Measurements from ENCODE around the gene FGF6. TPM values are rescaled to one million over a fixed set of nuclear protein-coding genes. Genes with fewer than 3 reads are reported as not detected.

FGF6 gene
- total RNA-seq = not detected

- Mint-ChIP-seq H3K4me1 (no peaks in the 10 kb centered on the region), H3K36me3 (no peaks in the 10 kb centered on the region), H3K27me3 (peaks cover 3% of the 10 kb centered on the region), H3K27ac (no peak within 1 kb of the TSS), H3K4me3 (no peak within 1 kb of the TSS), H3K9me3 (no peaks in the 10 kb centered on the region)
- DNase-seq = no peak
- ATAC-seq (ENCODE audit: low read depth) = no peak
- POLR2A ChIA-PET = no interaction called here
Measured at GRCh38 chr12:4445156-4446101, at the start of gene FGF6. TSS of gene FGF6 (minus strand) at chr12:4445815. CDS start at chr12:4445570, 245 bp downstream.

DNA sequence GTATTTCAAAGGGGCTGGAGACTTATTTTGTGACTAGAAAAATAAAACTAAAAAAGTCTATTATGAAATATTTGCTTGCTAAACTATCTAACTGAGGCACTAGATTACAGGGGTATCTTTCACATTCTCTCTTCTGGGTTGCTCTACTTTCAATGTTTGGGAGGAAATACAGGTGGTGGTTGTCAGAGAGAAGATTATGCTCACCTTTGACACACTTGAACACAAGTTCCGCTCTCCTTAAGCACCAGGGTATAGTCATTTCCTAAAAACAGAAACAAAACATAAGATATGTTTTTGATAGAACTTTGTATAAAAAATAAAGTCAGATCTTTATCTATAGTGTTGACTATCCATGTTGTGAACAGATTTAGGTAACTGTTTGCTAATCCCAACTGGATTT, 45.4 kb upstream of the FGF6 start:
- DNase-seq (no peak), ATAC-seq (ENCODE audit: low read depth) (no peak)
- Mint-ChIP-seq H3K9me3 (no peaks in the 10 kb centered on the region), H3K27me3 (no peaks in the 10 kb centered on the region), H3K4me1 (peaks cover 2% of the 10 kb centered on the region), H3K36me3 (peaks cover 20% of the 10 kb centered on the region), H3K27ac (no peak overlapping the region), H3K4me3 (no peak overlapping the region)
- POLR2A ChIA-PET = no interaction called here

GRCh38 chr12:4489556-4489955, 43.9 kb upstream of the FGF6 start:
- H3K27ac Mint-ChIP-seq = no peak overlapping the region
- ATAC-seq (ENCODE audit: low read depth) = no peak
- POLR2A ChIA-PET = no interaction called here
- H3K4me1 Mint-ChIP-seq = peaks cover 2% of the 10 kb centered on the region
- H3K27me3 Mint-ChIP-seq = no peaks in the 10 kb centered on the region
- no peaks in the 10 kb centered on the region for H3K9me3 Mint-ChIP-seq
- no peak overlapping the region for H3K4me3 Mint-ChIP-seq
- DNase-seq = no peak
- peaks cover 17% of the 10 kb centered on the region for H3K36me3 Mint-ChIP-seq

- peaks cover 4% of the 10 kb centered on the region for H3K4me1 Mint-ChIP-seq
- H3K27ac Mint-ChIP-seq = no peak overlapping the region
- peaks cover 2% of the 10 kb centered on the region for H3K9me3 Mint-ChIP-seq
- no peak for DNase-seq
- H3K27me3 Mint-ChIP-seq = no peaks in the 10 kb centered on the region
- POLR2A ChIA-PET = no interaction called here
- peaks cover 13% of the 10 kb centered on the region for H3K36me3 Mint-ChIP-seq
- ATAC-seq (ENCODE audit: low read depth) = no peak
- H3K4me3 Mint-ChIP-seq = no peak overlapping the region
Measured at GRCh38 chr12:4486980-4487379, 41.4 kb upstream of the FGF6 start.

DNA sequence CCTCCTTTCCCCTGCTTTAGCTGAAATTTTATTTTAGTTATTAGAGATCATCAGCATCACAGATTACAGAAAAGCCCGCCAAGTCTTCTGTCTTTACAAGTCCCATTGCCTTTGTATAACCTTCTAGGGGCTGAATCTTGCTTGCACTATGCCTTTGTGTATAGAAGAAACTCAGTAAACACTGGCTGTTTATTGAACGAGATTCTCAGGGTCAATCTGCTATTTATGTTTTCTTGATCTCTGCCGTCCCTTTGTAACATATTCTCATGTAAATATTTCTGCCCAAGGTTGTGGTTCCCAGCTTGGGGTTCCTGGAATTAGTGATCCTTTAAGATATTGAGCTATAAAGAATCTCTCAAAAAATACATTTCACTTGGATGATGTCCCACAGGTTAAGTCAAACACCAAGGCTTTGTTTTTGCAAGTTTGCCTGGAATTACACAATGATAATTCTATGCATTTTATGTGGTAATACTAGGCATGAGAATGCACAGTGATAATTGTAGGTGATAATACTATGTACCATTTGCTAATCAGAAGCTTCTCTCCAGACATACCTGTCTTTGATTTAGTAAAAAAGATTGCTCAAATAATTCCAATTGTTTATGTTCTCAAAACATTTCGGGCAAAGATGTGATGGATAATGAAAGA, 40.6 kb upstream of the FGF6 start:
- ATAC-seq (ENCODE audit: low read depth) = no peak
- POLR2A ChIA-PET = no interaction called here
- DNase-seq = no peak
- Mint-ChIP-seq H3K4me3 (no peak overlapping the region), H3K27me3 (no peaks in the 10 kb centered on the region), H3K4me1 (peaks cover 4% of the 10 kb centered on the region), H3K36me3 (peaks cover 13% of the 10 kb centered on the region), H3K27ac (no peak overlapping the region), H3K9me3 (peaks cover 2% of the 10 kb centered on the region)

DNA sequence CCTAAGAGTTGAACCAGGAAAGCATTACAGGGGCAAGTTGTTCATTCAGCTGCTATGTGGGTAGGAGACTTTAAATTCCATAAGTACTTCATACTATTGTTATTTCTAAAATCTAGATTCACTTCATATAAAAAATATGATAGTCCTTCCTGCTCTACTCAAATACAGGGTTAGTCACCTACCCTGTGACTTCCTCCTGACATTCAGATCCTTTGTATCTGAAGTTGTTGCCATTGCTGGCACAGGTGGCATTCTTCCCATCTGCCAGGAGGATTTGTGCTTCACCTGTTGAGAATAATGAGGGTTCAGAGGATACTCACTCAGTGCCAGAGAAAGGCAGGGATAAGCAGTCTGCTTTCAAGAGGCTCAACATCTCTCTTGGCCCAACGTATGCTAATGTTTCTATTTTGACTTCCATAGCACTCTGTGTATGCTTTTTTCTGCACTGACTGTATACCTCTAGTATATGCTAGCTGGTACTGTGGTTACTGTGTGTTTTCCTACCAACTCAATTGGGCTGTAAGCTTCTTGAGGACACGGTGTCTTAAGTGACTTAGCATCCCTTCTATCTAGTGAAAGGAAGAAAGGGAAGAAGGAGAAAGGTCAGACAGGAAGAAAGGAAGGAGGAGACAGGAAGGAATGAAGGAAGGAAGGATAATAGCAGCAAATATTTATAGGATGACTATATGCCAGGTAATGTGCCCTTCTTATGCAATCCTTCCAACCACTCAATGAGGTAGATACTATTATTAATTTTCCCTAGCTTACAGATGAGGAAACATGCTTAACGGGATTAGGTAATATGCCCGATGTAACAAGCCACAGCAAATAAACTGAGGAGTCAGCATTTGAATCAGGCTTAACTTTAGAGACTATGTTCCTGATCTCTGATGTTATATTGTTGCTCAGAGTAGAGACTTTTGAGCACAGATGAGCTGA, 38.5 kb upstream of the FGF6 start:
- DNase-seq (no peak), ATAC-seq (ENCODE audit: low read depth) (no peak)
- Mint-ChIP-seq H3K4me3 (no peak overlapping the region), H3K36me3 (peaks cover 7% of the 10 kb centered on the region), H3K27me3 (peaks cover 3% of the 10 kb centered on the region), H3K4me1 (peaks cover 4% of the 10 kb centered on the region), H3K9me3 (peaks cover 5% of the 10 kb centered on the region), H3K27ac (no peak overlapping the region)
- POLR2A ChIA-PET = interaction anchor here (0.6 kb wide), 1 partner anchor 48 kb away, joined by 3 read pairs; no protein-coding TSS in a partner anchor

- H3K27ac Mint-ChIP-seq = no peak overlapping the region
- H3K4me3 Mint-ChIP-seq = no peak overlapping the region
- peaks cover 7% of the 10 kb centered on the region for H3K36me3 Mint-ChIP-seq
- peaks cover 8% of the 10 kb centered on the region for H3K9me3 Mint-ChIP-seq
- no peak for DNase-seq
- peaks cover 7% of the 10 kb centered on the region for H3K27me3 Mint-ChIP-seq
- POLR2A ChIA-PET = no interaction called here
- no peak for ATAC-seq (ENCODE audit: low read depth)
- peaks cover 4% of the 10 kb centered on the region for H3K4me1 Mint-ChIP-seq
Measured at GRCh38 chr12:4482936-4483335, 37.3 kb upstream of the FGF6 start.

- peaks cover 5% of the 10 kb centered on the region for H3K36me3 Mint-ChIP-seq
- H3K4me1 Mint-ChIP-seq = no peaks in the 10 kb centered on the region
- no peak overlapping the region for H3K27ac Mint-ChIP-seq
- H3K27me3 Mint-ChIP-seq = peaks cover 23% of the 10 kb centered on the region
- peaks cover 8% of the 10 kb centered on the region for H3K9me3 Mint-ChIP-seq
- ATAC-seq (ENCODE audit: low read depth) = no peak
- POLR2A ChIA-PET = no interaction called here
- DNase-seq = no peak
- no peak overlapping the region for H3K4me3 Mint-ChIP-seq
Measured at GRCh38 chr12:4478933-4479332, 33.3 kb upstream of the FGF6 start.

DNA sequence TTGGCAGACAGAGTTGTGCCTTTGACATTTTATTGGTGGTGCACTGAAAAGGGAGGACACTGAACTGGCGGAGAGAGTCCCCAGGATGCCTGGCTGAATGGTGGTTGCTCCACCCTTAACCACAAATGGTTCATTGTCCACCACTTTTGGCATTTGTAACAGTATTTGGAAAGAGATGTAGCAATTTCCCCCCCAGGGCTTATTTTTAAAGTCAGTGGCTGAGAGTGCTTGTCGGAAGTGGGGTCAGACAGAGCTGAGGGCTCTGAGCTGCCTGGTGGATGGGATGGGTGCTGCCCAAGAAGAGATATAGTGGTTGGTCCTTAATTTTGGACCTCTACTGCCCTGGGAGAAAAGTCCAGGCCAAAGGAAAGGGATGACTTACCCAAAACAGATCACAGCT, 31.5 kb upstream of the FGF6 start:
- Mint-ChIP-seq H3K27ac (no peak overlapping the region), H3K4me3 (no peak overlapping the region), H3K4me1 (no peaks in the 10 kb centered on the region), H3K27me3 (peaks cover 26% of the 10 kb centered on the region), H3K36me3 (peaks cover 6% of the 10 kb centered on the region), H3K9me3 (peaks cover 7% of the 10 kb centered on the region)
- no peak for ATAC-seq (ENCODE audit: low read depth)
- POLR2A ChIA-PET = no interaction called here
- DNase-seq = no peak

DNA sequence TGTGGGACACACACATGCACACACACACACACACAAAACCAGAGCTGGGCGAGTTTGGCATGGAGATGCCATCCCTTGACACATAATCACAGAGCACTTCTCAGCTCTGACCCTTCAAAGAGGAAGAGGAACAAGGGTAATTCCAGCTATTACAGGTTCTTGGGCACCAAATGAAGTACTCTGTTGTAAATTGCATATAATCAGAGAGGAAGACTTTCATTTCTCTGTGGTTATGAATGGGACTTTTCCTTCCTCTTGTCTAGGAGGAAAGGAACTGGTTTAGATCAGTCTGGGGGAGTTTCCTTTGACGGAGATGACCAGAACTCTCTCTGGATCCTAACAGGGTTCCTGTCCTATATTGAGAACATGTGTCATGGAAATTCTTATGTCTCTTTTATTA, 26.4 kb upstream of the FGF6 start:
- Mint-ChIP-seq H3K27ac (no peak overlapping the region), H3K4me1 (no peaks in the 10 kb centered on the region), H3K27me3 (peaks cover 22% of the 10 kb centered on the region), H3K36me3 (peaks cover 1% of the 10 kb centered on the region), H3K4me3 (no peak overlapping the region), H3K9me3 (no peaks in the 10 kb centered on the region)
- ATAC-seq (ENCODE audit: low read depth) = no peak
- POLR2A ChIA-PET = no interaction called here
- DNase-seq = no peak

DNA sequence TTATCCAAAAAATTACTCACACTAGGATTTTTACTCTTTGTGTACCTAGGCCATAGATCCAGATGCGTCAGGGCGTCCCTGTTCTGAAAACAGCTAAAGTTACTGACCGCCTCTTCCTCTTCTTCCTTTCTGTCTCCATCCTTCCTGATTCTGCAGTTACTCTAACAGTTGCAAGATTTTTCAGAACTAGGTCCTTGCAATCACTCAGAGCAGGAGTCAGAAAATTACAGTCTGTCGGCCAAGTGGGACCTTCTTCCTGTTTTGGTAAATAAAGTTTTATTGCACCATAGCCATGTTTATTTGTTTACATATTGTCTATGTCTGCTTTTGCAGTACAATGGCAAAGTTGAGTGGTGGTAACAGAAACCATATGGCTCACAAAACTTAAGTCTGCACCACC, 25.6 kb upstream of the FGF6 start:
- no peak for ATAC-seq (ENCODE audit: low read depth)
- H3K4me3 Mint-ChIP-seq = no peak overlapping the region

GRCh38 chr12:4468994-4469393, 23.4 kb upstream of the FGF6 start:
- DNase-seq = no peak
- H3K9me3 Mint-ChIP-seq = no peaks in the 10 kb centered on the region
- POLR2A ChIA-PET = no interaction called here
- no peak overlapping the region for H3K4me3 Mint-ChIP-seq
- no peak for ATAC-seq (ENCODE audit: low read depth)
- H3K27me3 Mint-ChIP-seq = peaks cover 18% of the 10 kb centered on the region
- peaks cover 1% of the 10 kb centered on the region for H3K36me3 Mint-ChIP-seq
- no peak overlapping the region for H3K27ac Mint-ChIP-seq
- no peaks in the 10 kb centered on the region for H3K4me1 Mint-ChIP-seq

More for the DNA sequence above, 25.6 kb upstream of the FGF6 start:
- Mint-ChIP-seq H3K27ac (no peak overlapping the region), H3K9me3 (no peaks in the 10 kb centered on the region), H3K36me3 (peaks cover 1% of the 10 kb centered on the region), H3K4me1 (no peaks in the 10 kb centered on the region), H3K27me3 (peaks cover 22% of the 10 kb centered on the region)
- POLR2A ChIA-PET = no interaction called here
- no peak for DNase-seq

DNA sequence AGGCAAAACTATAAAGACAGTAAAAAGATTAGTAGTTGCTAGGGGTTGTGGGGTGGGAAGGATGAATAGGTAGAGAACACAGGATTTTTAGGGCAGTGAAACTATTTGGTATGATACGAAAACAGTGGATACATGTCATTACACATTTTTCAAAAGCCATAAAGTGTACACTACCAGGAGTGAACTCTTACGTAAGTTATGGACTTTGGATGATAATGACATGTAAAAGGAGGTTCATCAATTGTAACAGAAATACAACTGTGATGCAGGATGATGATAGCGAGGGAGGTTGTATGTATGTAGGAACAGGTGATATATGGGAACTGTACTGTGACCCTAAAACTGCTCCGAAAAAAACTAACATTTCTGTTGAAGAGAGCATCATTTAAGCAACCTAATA, 15.1 kb upstream of the FGF6 start:
- Mint-ChIP-seq H3K36me3 (no peaks in the 10 kb centered on the region), H3K4me1 (no peaks in the 10 kb centered on the region)
- POLR2A ChIA-PET = no interaction called here

More for the DNA sequence above, 15.1 kb upstream of the FGF6 start:
- H3K27ac Mint-ChIP-seq = no peak overlapping the region
- DNase-seq (no peak), ATAC-seq (ENCODE audit: low read depth) (no peak)
- H3K4me3 Mint-ChIP-seq = no peak overlapping the region
- no peaks in the 10 kb centered on the region for H3K9me3 Mint-ChIP-seq
- peaks cover 30% of the 10 kb centered on the region for H3K27me3 Mint-ChIP-seq

Data from activated naive CD8-positive, alpha-beta T cell treated with anti-CD3 and anti-CD28 coated beads, Interleukin-2, amount 10 ng/mL, durations not matched to agents 7 days and 5 days (primary cell).